DND-41 (cell line): Measurements from ENCODE around the gene ACADL.

Experiments used
- CTCF ChIP-seq: IDR thresholded peaks from 2 replicates; pipeline ENCODE4 v1.5.1; 2012; ENCODE audit warnings: borderline replicate concordance, low read length, moderate library complexity, mild to moderate bottlenecking; ENCODE audit not compliant: poor library complexity, severe bottlenecking; ENCODE audit errors: extremely low read depth
- EZH2 ChIP-seq: IDR thresholded peaks from 3 replicates; pipeline ENCODE4 v1.6.1; 2012; ENCODE audit warnings: borderline replicate concordance, low read depth, mild to moderate bottlenecking, moderate library complexity, low read length, inconsistent platforms; ENCODE audit not compliant: severe bottlenecking

- TF ChIP-seq CTCF = no peak
- no peak for TF ChIP-seq EZH2
Measured at GRCh38 chr2:210172219-210172575, 53.0 kb downstream of the ACADL start.
